Neural cell (in vitro differentiated cells): ENCODE data around the gene ST3GAL2.

Experiments
- CTCF ChIP-seq: fragments of 450-650 bp; IDR thresholded peaks from 2 replicates; pipeline ENCODE4 v1.5.1; 2014; ENCODE audit warnings: antibody characterized with exemption, mild to moderate bottlenecking, moderate library complexity; ENCODE audit not compliant: poor library complexity, severe bottlenecking
- EP300 ChIP-seq: fragments of 450-650 bp; conservative IDR thresholded peaks from 2 replicates; pipeline ENCODE4 v1.6.1; 2014; ENCODE audit warnings: antibody characterized with exemption, mild to moderate bottlenecking, moderate library complexity; ENCODE audit not compliant: poor library complexity, severe bottlenecking
- EZH2 ChIP-seq: fragments of 200-600, 300-800 bp; shearing (Covaris generic), sonication (generic); IDR thresholded peaks from 2 replicates; pipeline ENCODE4 v1.6.1; 2014; ENCODE audit warnings: antibody characterized with exemption, low read length, borderline replicate concordance, mild to moderate bottlenecking; ENCODE audit not compliant: insufficient read depth, poor library complexity, severe bottlenecking
- POLR2AphosphoS5 ChIP-seq: IDR thresholded peaks from 2 replicates; pipeline ENCODE4 v1.6.1; 2012
- REST ChIP-seq: IDR thresholded peaks from 2 replicates; pipeline ENCODE4 v1.6.1; 2012; ENCODE audit warnings: borderline replicate concordance

GRCh38 chr16:70453892-70454221 lies 15.0 kb upstream of the ST3GAL2 start:
- TF ChIP-seq CTCF (no peak), EZH2 (no peak), POLR2AphosphoS5 (no peak), REST (no peak), EP300 (no peak)
